Kidney (tissue), 14 donors: ENCODE data around the gene ZNF646. TPM values are rescaled to one million over a fixed set of nuclear protein-coding genes. Genes with fewer than 3 reads are reported as not detected.

Source experiments
- DNase-seq, 5 donors: peaks; one replicate each; pipeline ENCODE4 v3.0.0-alpha.2; 2013 to 2020
- FAIRE-seq: peaks from 2 replicates; lab custom pipeline; 2012; peaks lifted over from hg19 to GRCh38; lab: Jason Lieb, UNC
- H3K27ac ChIP-seq, 2 donors: one replicate each; pipeline ENCODE4 v1.7.0; 2013; ENCODE audit warnings: low read depth in 2 of 2, low read length in 2 of 2, inconsistent platforms in 1 of 2
- H3K27me3 ChIP-seq: one replicate; pipeline ENCODE4 v1.7.1; 2013; ENCODE audit warnings: low read length, inconsistent platforms; ENCODE audit not compliant: control insufficient read depth, insufficient read depth
- H3K36me3 ChIP-seq, 3 donors: one replicate each; pipeline versions ENCODE4 v1.7.0 to v1.7.1; 2013; ENCODE audit warnings: low read length in 3 of 3, control low read depth in 1 of 3, inconsistent platforms in 1 of 3; ENCODE audit not compliant: insufficient read depth in 3 of 3, control insufficient read depth in 2 of 3
- H3K4me1 ChIP-seq, 3 donors: one replicate each; pipeline versions ENCODE4 v1.7.0 to v1.7.1; 2013; ENCODE audit warnings: low read length in 3 of 3, inconsistent platforms in 1 of 3, low read depth in 1 of 3; ENCODE audit not compliant: control insufficient read depth in 2 of 3, insufficient read depth in 2 of 3
- H3K4me3 ChIP-seq, 3 donors: one replicate each; pipeline versions ENCODE4 v1.7.0 to v1.8.1; 2013; ENCODE audit warnings: low read length in 3 of 3, control low read depth in 1 of 3, inconsistent platforms in 1 of 3
- H3K9ac ChIP-seq, 3 donors: one replicate each; pipeline versions ENCODE4 v1.7.0 to v1.7.1; 2013; ENCODE audit warnings: low read length in 3 of 3, control low read depth in 1 of 3, inconsistent platforms in 1 of 3
- H3K9me3 ChIP-seq, 3 donors: one replicate each; pipeline versions ENCODE4 v1.7.0 to v1.7.1; 2013; ENCODE audit warnings: low read length in 3 of 3, control low read depth in 1 of 3, inconsistent platforms in 1 of 3; ENCODE audit not compliant: control insufficient read depth in 2 of 3, insufficient read depth in 1 of 3
- intact Hi-C: fragments of 100-400 bp; cut with DNase I; formaldehyde crosslinking; loops from one replicate; pipeline ENCODE4 v1.11.1; 2022
- polyA plus RNA-seq: library from polyadenylated mRNA; stranded (reverse); fragments of 350-450 nt; fragmentation: Illumina TruSeq; extraction: RNeasy Lipid Tissue Mini Kit (QIAGEN cat#74804); gene quantifications from one replicate; pipeline ENCODE4 v1.2.3, GENCODE V29; 2014; ENCODE audit warnings: low read depth, low replicate concordance; ENCODE audit not compliant: insufficient read depth
- total RNA-seq: library from RNA; stranded (reverse); fragmentation: NEBNext Ultra II Directional; extraction: Animal tissue kit (Norgen Biotek cat#: 25700); gene quantifications from one replicate; pipeline ENCODE4 v1.2.1, GENCODE V29; 2021
- TF ChIP-seq, protein P1 (sequence below): IDR thresholded peaks from 3 replicates; pipeline ENCODE4 v1.5.1; 2012; ENCODE audit warnings: mild to moderate bottlenecking, moderate library complexity, borderline replicate concordance; ENCODE audit not compliant: insufficient read depth; ENCODE audit errors: extremely low read depth
- donor health status: control.
- donor health status: control.
- donor health status: control.
- donor health status: control.
- donor health status: control.
- donor health status: DM: yes; HTN: yes; CAD: no.
- donor health status: Normal renal cell carcinoma (clear cell type).

The ZNF646 gene
- total and polyA plus RNA-seq, 2 donors from 2014 or later, result 2.9 to 20.5 TPM

DNA sequence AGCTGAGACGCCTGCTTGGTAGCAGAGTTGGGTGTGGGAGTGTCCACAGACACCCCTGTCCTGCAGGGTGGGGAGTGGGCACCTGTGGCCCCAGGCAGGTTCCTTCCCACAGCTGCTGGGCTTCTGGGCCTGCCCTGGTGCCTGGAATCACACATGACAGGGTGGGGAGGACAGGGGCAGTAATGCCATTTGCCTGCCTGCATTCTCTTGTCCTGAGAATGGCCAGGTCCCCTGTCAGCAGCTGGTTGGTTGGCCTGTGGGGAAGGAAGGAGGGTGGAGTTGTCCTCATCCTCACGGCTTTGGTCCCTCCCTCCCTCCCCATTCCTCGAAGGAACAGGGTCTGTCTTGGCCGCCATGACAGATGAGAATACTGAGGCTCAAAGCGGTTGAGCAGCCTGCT lies 9.3 kb downstream of the ZNF646 start:
- Histone ChIP-seq H3K36me3 (peaks cover 4 to 11% (median 11%) of the 10 kb centered on the region in 3 donors), H3K4me3 (no peak overlapping the region), H3K4me1 (no peaks in the 10 kb centered on the region), H3K9ac (no peak overlapping the region), H3K9me3 (no peaks in the 10 kb centered on the region), H3K27me3 (no peaks in the 10 kb centered on the region), H3K27ac (no peak overlapping the region)
- FAIRE-seq (no peak), DNase-seq (no peak)
- intact Hi-C loops, result no loop called here
- TF ChIP-seq, protein P1, sequence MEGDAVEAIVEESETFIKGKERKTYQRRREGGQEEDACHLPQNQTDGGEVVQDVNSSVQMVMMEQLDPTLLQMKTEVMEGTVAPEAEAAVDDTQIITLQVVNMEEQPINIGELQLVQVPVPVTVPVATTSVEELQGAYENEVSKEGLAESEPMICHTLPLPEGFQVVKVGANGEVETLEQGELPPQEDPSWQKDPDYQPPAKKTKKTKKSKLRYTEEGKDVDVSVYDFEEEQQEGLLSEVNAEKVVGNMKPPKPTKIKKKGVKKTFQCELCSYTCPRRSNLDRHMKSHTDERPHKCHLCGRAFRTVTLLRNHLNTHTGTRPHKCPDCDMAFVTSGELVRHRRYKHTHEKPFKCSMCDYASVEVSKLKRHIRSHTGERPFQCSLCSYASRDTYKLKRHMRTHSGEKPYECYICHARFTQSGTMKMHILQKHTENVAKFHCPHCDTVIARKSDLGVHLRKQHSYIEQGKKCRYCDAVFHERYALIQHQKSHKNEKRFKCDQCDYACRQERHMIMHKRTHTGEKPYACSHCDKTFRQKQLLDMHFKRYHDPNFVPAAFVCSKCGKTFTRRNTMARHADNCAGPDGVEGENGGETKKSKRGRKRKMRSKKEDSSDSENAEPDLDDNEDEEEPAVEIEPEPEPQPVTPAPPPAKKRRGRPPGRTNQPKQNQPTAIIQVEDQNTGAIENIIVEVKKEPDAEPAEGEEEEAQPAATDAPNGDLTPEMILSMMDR, result no peak

DNA sequence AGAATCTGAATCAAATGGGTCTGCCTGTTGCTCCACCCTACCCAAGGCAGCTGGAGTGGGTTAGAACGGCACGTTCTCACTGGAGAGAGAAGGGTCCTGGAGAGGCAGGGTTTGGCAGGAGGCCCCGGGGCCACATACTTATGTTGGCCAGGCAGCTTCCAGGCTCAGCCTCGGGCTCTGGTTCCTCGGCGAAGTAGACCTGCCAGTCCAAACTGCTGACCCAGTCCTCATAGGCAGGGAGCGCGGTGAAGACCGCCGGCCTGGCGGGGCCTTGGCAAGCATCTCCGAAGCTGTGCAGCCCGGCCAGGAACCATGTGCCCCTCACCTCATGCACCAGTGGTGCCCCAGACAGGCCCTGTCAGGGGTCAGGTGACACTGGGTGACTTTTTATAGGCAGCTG lies 9.8 kb downstream of the ZNF646 start:
- TF ChIP-seq, protein P1, result no peak
- no peak overlapping the region for H3K27ac ChIP-seq
- H3K9me3 ChIP-seq, result no peaks in the 10 kb centered on the region
- H3K4me3 ChIP-seq, result no peak overlapping the region
- H3K4me1 ChIP-seq, result no peaks in the 10 kb centered on the region
- no peaks in the 10 kb centered on the region for H3K27me3 ChIP-seq
- H3K9ac ChIP-seq, result no peak overlapping the region
- intact Hi-C loops, result no loop called here
- peaks cover 4 to 7% (median 7%) of the 10 kb centered on the region in 3 donors for H3K36me3 ChIP-seq
- DNase-seq (no peak), FAIRE-seq (no peak)

DNA sequence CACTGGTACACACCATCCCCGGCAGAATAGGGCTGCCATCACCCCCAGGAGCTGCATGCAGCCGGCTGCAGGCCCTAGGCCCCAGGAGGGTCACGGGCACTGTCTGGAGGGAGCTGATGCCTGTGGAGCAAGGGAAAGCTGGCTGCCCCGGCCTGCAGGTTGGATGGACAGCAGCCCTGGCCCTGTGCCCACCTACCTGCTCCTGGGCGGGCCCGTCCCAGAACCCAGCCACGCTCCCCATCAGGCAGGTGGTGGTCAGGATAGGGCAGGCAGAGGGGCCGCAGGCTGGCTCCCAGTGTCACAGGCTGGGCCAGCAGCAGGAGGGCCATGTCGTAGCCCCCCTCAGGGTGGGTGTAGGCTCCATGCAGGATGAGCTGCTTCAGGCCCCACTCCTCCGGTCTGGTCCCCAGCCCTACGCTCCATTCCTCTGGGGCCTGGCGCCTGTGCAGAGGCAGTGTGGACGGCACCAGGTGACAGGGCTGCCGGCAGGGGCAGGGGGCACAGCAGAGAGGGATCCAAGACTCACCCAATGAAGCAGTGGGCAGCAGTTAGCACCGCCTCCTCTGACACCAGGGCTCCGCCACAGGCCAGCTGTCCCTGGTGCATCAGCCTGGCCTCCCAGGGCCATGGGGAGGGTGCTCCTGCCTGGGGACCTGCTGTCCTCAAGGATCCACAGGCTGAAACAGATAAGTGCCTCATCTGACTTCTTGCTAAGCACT lies 10.5 kb downstream of the ZNF646 start:
- intact Hi-C loops, result no loop called here
- DNase-seq, result no peak
- H3K4me1 ChIP-seq, result no peaks in the 10 kb centered on the region
- no peaks in the 10 kb centered on the region for H3K9me3 ChIP-seq
- TF ChIP-seq, protein P1, result no peak
- H3K36me3 ChIP-seq, result peaks cover 0 to 4% (median 3%) of the 10 kb centered on the region in 3 donors
- H3K27me3 ChIP-seq, result no peaks in the 10 kb centered on the region
- no peak for FAIRE-seq
- no peak overlapping the region for H3K27ac ChIP-seq
- no peak overlapping the region for H3K9ac ChIP-seq
- no peak overlapping the region for H3K4me3 ChIP-seq
